Skeletal muscle satellite cell (primary cell): ENCODE results near the gene DNAH7.

Experiments used
- H3K27me3 ChIP-seq: 2 replicates; pipeline ENCODE4 v1.7.0; 2013; ENCODE audit warnings: low read length; ENCODE audit not compliant: control insufficient read depth, insufficient read depth
- H3K36me3 ChIP-seq: 2 replicates; pipeline ENCODE4 v1.7.0; 2013; ENCODE audit warnings: mild to moderate bottlenecking, control low read depth, low read length; ENCODE audit not compliant: insufficient read depth
- H3K4me1 ChIP-seq: 2 replicates; pipeline ENCODE4 v1.7.0; 2013; ENCODE audit warnings: low read length; ENCODE audit not compliant: control insufficient read depth, insufficient read depth
- H3K4me2 ChIP-seq: 2 replicates; pipeline ENCODE4 v1.7.0; 2013; ENCODE audit warnings: mild to moderate bottlenecking, low read length
- H3K4me3 ChIP-seq: 2 replicates; pipeline ENCODE4 v1.7.0; 2013; ENCODE audit warnings: low read length
- H3K9ac ChIP-seq: 2 replicates; pipeline ENCODE4 v1.7.0; 2013; ENCODE audit warnings: mild to moderate bottlenecking, low read depth, low read length, moderate library complexity
- H3K9me3 ChIP-seq: replicated peaks from 2 replicates; pipeline ENCODE4 v1.7.0; 2013; ENCODE audit warnings: mild to moderate bottlenecking, control low read depth, low read length

The DNAH7 gene

GRCh38 chr2:196018037-196018436 lies 50.6 kb downstream of the DNAH7 start:
- H3K4me1 ChIP-seq, result no peaks in the 10 kb centered on the region
- no peak overlapping the region for H3K9ac ChIP-seq
- H3K9me3 ChIP-seq, result no peaks in the 10 kb centered on the region
- no peaks in the 10 kb centered on the region for H3K36me3 ChIP-seq
- no peak overlapping the region for H3K4me2 ChIP-seq
- H3K4me3 ChIP-seq, result no peak overlapping the region
- H3K27me3 ChIP-seq, result no peaks in the 10 kb centered on the region

- Histone ChIP-seq H3K9me3 (no peaks in the 10 kb centered on the region), H3K9ac (no peak overlapping the region), H3K36me3 (no peaks in the 10 kb centered on the region), H3K4me3 (no peak overlapping the region), H3K4me2 (no peak overlapping the region), H3K27me3 (no peaks in the 10 kb centered on the region), H3K4me1 (no peaks in the 10 kb centered on the region)
These were observed 56.3 kb downstream of the DNAH7 start for GRCh38 chr2:196012314-196012713.

GRCh38 chr2:196000551-196000950 lies 68.1 kb downstream of the DNAH7 start:
- no peaks in the 10 kb centered on the region for H3K9me3 ChIP-seq
- H3K4me1 ChIP-seq, result no peaks in the 10 kb centered on the region
- no peaks in the 10 kb centered on the region for H3K36me3 ChIP-seq
- no peak overlapping the region for H3K9ac ChIP-seq
- H3K4me3 ChIP-seq, result no peak overlapping the region
- no peak overlapping the region for H3K4me2 ChIP-seq
- H3K27me3 ChIP-seq, result no peaks in the 10 kb centered on the region

GRCh38 chr2:195998070-195998469 lies 70.6 kb downstream of the DNAH7 start:
- Histone ChIP-seq H3K9me3 (no peaks in the 10 kb centered on the region), H3K9ac (no peak overlapping the region), H3K36me3 (no peaks in the 10 kb centered on the region), H3K4me2 (no peak overlapping the region), H3K4me1 (no peaks in the 10 kb centered on the region), H3K27me3 (no peaks in the 10 kb centered on the region), H3K4me3 (no peak overlapping the region)

GRCh38 chr2:195995499-195995898 lies 73.1 kb downstream of the DNAH7 start:
- no peaks in the 10 kb centered on the region for H3K4me1 ChIP-seq
- H3K9me3 ChIP-seq, result no peaks in the 10 kb centered on the region
- no peak overlapping the region for H3K4me3 ChIP-seq

GRCh38 chr2:195993623-195994022 lies 75.0 kb downstream of the DNAH7 start:
- no peak overlapping the region for H3K4me3 ChIP-seq
- no peaks in the 10 kb centered on the region for H3K9me3 ChIP-seq
- H3K4me1 ChIP-seq, result no peaks in the 10 kb centered on the region
- no peak overlapping the region for H3K4me2 ChIP-seq
- H3K36me3 ChIP-seq, result no peaks in the 10 kb centered on the region
- no peak overlapping the region for H3K9ac ChIP-seq
- no peaks in the 10 kb centered on the region for H3K27me3 ChIP-seq

More at GRCh38 chr2:195995499-195995898, 73.1 kb downstream of the DNAH7 start:
- H3K27me3 ChIP-seq, result no peaks in the 10 kb centered on the region
- no peak overlapping the region for H3K4me2 ChIP-seq
- H3K36me3 ChIP-seq, result no peaks in the 10 kb centered on the region
- H3K9ac ChIP-seq, result no peak overlapping the region

- H3K9ac ChIP-seq, result no peak overlapping the region
- H3K4me1 ChIP-seq, result no peaks in the 10 kb centered on the region
- H3K36me3 ChIP-seq, result no peaks in the 10 kb centered on the region
- H3K4me3 ChIP-seq, result no peak overlapping the region
- no peaks in the 10 kb centered on the region for H3K9me3 ChIP-seq
- H3K27me3 ChIP-seq, result no peaks in the 10 kb centered on the region
- no peak overlapping the region for H3K4me2 ChIP-seq
These were observed 82.9 kb downstream of the DNAH7 start for GRCh38 chr2:195985741-195986140.

GRCh38 chr2:195984923-195985726 lies 83.5 kb downstream of the DNAH7 start:
- Histone ChIP-seq H3K27me3 (no peaks in the 10 kb centered on the region), H3K9me3 (no peaks in the 10 kb centered on the region), H3K9ac (no peak overlapping the region), H3K4me2 (no peak overlapping the region), H3K4me1 (no peaks in the 10 kb centered on the region), H3K4me3 (no peak overlapping the region), H3K36me3 (no peaks in the 10 kb centered on the region)

GRCh38 chr2:195967336-195967735 lies 101.3 kb downstream of the DNAH7 start:
- Histone ChIP-seq H3K36me3 (no peaks in the 10 kb centered on the region), H3K4me2 (no peak overlapping the region), H3K4me1 (no peaks in the 10 kb centered on the region), H3K4me3 (no peak overlapping the region), H3K9ac (no peak overlapping the region), H3K9me3 (no peaks in the 10 kb centered on the region), H3K27me3 (no peaks in the 10 kb centered on the region)

- Histone ChIP-seq H3K4me1 (no peaks in the 10 kb centered on the region), H3K9ac (no peak overlapping the region), H3K27me3 (no peaks in the 10 kb centered on the region), H3K9me3 (no peaks in the 10 kb centered on the region), H3K36me3 (no peaks in the 10 kb centered on the region), H3K4me3 (no peak overlapping the region), H3K4me2 (no peak overlapping the region)
These were observed 106.8 kb downstream of the DNAH7 start for GRCh38 chr2:195961873-195962272.

GRCh38 chr2:195959341-195959740 lies 109.3 kb downstream of the DNAH7 start:
- Histone ChIP-seq H3K9ac (no peak overlapping the region), H3K27me3 (no peaks in the 10 kb centered on the region), H3K36me3 (no peaks in the 10 kb centered on the region), H3K4me2 (no peak overlapping the region), H3K9me3 (no peaks in the 10 kb centered on the region), H3K4me3 (no peak overlapping the region), H3K4me1 (no peaks in the 10 kb centered on the region)

- H3K36me3 ChIP-seq, result no peaks in the 10 kb centered on the region
- no peaks in the 10 kb centered on the region for H3K4me1 ChIP-seq
- no peak overlapping the region for H3K4me3 ChIP-seq
- H3K4me2 ChIP-seq, result no peak overlapping the region
- H3K9ac ChIP-seq, result no peak overlapping the region
- H3K27me3 ChIP-seq, result no peaks in the 10 kb centered on the region
- H3K9me3 ChIP-seq, result no peaks in the 10 kb centered on the region
These were observed 111.9 kb downstream of the DNAH7 start for GRCh38 chr2:195956725-195957124.
